NCI-H2196 (cell line): ENCODE results near the gene SEC31B.
A peak's percentile ranks its signal among the peaks of the same experiment; 100 is the strongest.

Experiments
- DNase-seq: peaks from one replicate; lab custom pipeline; 2025; ENCODE audit not compliant: unreplicated experiment; lab: John Stamatoyannopoulos, UW

Gene SEC31B

GRCh38 chr10:100529475-100530298 lies 10.0 kb upstream of the SEC31B start, which contains the start of gene NDUFB8:
NDUFB8 (minus strand) TSS chr10:100529871; CDS start chr10:100529851, 20 bp downstream.
- peak; percentile 72 for DNase-seq

DNA sequence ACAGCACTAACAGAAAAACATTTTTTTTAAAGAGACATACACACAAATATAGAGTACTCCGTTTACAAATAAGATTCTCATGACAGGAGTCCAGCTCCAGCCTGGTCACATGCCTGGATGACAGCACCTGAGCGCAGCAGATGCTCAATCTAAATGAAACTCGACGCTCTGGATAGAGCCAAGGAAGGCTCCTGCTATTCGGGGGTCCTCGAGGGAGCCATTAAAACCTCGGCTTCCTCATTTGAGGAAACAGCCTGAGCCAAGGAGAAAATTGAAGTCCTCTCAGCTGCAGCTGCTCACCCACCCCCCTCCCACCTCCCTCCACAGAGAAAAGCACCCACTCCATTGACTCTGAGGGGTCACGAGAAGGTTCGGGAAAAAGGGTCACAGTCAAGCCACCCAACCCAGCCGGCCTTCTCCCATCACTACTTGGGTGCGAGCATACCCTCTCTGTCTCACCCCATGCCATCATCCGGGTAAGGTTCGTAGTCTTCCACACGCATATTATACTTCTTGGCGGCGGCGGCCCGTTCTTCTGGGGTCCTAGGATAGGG lies 9.3 kb upstream of the SEC31B start:
- no peak for DNase-seq

DNA sequence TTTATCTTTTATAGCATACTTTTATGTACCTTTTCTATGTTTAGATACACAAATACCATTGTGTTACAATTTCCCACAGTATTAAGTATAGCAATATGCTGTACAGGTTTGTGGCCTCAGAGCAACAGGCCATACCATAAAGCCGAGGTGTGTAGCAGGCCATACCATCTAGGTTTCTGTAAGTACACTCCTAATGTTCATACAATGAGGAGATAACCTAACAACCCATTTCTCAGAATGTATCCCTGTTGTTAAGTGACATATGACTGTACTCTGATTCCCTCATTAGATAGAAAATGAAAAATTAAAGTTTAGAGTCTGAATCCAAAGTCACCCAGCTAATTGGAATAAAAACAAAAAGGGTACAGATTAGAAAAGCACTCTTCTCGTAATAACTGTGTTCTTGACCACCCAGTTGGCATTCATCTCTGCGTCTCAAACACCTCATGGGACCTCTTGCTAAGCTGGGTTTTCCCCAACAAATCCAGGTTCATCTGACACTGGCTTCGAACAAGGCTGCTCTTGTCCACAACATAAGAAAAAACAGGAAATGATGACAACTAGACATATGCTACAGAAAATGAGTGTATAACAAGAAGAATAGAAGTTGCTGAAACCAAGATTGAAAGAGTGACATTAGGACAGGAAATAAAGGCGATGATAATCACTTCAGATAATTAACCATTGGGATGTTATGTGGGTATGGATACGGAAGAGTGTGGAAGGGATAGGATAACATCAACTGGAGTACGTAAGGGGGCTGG lies 8.6 kb upstream of the SEC31B start:
- DNase-seq: no peak

DNA sequence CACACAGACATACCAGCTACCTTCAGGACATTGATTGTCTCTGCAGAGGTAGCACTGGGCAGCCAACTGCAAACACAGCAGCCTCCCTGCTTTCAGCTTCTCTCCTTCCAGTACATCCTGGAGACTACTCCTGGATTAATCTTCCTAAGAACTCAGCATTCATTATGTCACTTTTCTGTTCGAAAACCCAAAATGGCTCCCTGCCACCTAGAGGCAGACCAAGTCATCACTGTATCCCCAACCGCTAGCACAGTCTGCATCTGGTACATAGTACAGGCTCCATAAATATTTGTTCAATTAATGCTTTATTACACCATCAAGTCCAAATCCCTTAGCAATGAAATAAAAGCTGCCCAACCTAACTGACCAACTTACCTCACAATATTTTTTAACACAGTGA lies 5.0 kb upstream of the SEC31B start:
- no peak for DNase-seq

GRCh38 chr10:100524206-100524605 lies 4.5 kb upstream of the SEC31B start:
- no peak for DNase-seq

DNA sequence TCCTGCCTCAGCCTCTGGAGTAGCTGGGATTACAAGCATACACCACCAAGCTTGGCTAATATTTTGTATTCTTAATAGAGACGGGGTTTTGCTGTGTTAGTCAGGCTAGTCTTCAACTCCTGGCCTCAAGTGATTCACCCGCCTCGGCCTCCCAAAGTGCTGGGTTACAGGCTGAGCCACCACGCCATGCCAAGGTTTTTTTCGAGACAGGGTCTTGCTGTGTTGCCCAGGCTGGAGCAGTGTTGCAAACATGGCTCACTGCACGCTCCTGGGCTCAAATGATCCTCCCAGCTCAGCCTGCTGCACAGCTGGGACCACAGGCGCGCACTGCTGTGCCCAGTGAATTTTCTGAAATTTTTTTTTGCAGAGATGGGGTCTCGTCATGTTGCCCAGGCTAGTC lies 3.3 kb upstream of the SEC31B start:
- no peak for DNase-seq

DNA sequence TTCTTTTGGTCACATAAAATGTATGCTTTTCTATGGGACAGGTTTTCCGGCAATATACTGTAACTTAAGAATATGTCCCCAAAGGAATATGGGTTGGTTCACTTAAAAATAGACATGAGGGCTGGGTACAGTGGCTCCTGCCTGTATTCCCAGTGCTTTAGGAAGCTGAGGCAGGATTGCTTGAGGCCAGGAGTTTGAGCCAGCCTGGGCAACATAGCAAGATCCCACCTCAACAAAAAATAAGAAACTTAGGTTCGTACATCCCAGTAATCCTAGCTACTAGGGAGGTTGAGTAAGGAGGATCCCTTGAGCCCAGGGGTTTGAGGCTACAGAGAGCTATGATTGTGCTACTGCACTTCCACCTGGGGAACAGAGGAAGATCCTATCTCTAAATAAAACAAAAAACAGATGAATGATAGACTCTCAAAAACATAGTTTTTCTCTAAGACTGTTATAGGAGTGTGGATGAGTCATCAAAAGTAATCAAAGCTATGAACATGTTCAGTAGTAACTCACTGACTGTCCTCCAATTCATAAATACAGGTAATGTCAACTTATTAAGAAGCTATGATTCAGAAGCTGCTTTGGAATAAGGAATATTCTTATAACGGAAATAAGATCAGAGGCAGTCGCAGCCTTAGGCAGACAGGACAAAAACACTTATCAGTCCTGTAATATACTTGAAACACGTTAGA lies 2.6 kb upstream of the SEC31B start:
- no peak for DNase-seq

DNA sequence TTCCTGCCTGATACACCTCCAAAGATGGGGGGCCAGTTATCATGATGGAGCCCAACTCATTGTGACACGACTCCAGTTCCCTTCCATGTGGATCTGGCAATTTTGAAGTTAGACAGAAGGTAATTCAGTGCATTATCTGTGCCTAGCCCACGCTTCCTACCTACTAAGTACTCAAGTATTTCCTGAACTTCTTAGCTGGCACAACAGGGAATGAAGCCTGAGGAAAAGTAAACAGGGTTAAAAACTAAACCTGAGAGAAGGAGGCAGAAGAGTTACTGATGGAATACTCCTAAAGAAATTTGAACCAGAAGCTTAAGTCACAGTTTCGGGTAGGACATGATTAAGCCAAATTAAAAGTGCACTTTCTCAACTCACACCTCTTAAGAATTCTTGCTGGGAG lies 1.1 kb upstream of the SEC31B start:
- no peak for DNase-seq

DNA sequence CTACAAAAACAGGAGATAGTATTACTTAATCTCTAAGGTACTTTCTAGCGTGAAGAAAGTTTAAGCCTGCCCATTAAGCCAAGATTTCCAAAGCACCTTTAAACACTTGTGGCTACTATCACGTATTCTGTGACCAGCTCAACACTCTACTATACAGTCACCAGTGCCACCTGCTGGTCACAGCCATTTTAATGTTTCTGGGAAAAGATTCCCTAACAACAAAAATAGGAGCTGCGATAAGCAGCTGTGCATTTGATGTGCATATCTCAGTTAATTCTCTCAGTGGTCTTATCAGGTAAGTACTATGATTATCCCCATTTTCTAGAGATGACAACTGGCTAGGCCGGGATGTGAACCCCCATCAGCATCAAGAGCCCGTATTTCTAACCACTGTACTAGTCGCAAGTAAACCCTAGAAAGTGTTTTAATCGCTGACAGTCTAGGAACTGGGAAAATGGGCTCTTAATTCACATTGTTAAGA lies 860 bp downstream of the SEC31B start:
- DNase-seq: peak; percentile 45

DNA sequence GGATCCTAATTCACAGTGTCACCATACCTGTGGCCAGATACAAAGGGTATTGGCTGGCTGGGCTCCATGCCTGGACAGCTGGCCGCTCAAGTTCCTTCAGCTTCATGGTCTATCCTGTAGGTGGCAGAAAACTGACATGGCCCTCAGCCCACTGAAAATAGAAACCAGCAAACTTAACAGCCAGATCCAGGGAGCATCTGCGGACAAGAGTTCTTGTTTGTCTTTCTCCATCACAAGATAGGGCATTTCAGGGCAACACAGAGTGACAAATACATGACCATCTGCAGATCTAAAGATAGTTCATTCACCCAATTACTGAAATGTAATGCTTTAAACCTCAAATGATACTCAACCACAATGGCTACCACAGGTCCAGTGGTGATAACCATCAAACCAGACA lies 2.8 kb downstream of the SEC31B start:
- DNase-seq: no peak

GRCh38 chr10:100515612-100516011 lies 4.0 kb downstream of the SEC31B start:
- no peak for DNase-seq

DNA sequence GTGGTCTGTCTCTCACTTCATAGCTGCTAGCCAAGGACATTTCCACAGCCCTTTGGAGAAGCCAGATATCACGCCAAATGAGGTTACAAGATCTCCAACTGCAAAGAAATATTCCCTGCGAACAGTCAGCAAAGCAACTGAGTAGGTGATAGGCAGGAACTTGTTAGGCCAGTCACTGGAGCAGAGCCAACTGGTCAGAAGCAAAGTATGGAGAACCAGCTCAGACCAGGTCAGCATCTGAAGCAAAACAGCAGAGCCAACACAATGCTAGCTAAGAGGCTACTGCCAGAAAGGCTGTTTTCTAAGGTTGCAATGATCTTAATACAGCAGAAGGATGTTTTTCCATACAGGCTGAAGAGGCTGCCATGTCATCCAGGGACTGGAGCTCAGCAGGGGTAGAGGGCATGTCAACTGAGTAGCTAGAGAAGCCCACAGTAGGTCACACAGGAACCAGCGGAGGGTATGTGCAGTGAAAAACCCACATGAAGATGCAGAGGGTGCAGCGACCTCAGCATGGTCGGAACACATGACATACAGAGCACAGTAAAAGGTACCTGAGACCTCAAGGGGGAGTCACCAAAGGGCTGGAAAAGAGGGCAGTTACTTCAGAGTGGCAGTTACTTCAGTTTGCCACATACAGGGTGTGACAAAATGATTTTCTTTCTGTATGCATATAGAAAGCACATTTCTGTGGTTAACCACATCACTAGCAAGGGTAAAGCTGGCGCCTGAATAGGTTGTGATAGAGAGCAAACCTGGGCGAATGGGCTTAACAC lies 8.9 kb downstream of the SEC31B start:
- DNase-seq: no peak

- no peak for DNase-seq
Measured at GRCh38 chr10:100509241-100509840, 10.3 kb downstream of the SEC31B start.

DNA sequence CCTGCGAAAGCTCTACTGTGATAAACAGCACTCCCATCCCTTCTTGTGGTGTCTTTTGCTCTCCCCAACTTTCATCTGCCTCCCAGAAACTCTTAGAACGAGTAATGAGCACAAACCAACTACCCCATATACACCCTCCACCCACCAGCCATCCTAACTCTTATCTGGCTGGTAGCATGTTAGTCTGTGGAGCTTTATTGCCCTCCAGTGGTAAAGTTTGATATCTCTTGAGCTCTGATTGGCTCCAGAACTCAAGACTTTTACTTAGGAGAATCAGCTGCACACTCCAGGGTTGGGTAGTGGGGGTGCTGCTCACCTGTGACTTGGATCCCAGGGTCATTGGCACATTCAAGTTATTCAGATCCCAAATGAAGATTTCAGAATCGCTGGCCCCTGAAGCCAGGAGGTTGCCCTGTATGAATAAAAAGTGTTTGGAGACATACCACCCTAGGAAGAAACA lies 10.9 kb downstream of the SEC31B start:
- peak; percentile 23 for DNase-seq

- no peak for DNase-seq
Measured at GRCh38 chr10:100508266-100508665, 11.4 kb downstream of the SEC31B start.

DNA sequence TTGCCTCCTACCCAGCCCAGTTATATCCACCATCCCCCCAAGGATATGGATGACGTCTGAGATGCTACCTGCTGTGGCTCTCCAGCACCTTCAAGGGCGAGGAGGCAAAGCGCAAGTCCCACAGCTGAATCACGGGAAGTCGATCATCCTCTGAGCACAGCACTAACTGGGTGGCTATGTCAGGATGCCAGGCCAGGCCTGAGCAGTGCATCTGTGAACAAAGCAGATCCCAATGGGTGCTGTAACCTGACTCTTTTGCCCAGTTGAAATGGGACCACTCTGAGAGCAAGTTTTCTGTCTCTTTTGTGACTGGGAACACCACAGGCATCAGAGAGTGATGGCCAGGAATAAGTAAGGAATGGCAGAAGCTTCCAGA lies 12.3 kb downstream of the SEC31B start:
- no peak for DNase-seq

DNA sequence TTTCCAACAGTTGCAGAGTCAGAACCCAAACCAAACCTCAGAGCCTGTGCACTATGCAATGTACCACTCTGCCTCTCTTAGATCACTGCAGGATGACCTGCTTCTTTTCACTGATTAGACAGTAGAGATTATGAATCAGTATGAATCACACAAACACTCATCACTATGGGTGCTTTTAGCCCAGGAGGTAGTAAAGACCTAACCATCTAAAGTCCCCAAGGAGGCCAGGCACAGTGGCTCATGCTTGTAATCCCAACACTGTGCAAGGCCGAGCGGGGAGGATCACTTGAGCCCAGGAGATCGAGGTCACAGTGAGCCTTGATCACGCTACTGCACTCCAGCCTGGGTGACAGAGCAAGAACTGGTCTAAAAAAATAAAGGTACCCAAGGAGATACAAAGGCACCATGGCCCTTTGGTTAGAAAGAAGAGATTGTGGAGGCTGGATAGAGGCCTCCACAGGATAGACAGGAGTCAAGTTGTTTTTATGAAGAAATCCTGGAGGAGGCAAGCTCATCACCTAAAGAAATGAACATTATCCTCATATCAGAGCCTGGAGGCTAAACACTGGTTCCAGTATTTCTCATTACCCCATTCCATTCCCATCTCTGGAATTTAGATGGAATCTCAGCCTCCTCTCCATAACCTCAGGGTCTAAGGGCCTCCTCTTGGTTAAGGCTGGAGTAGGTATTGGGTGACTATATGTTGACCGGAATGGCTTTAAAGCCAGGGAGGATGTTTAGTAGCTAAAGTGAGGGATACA lies 12.9 kb downstream of the SEC31B start:
- no peak for DNase-seq

- DNase-seq: no peak
Measured at GRCh38 chr10:100505164-100505563, 14.5 kb downstream of the SEC31B start.

- no peak for DNase-seq
Measured at GRCh38 chr10:100504096-100504495, 15.6 kb downstream of the SEC31B start.
